HepG2 (cell line): ENCODE results near the gene TFF2. TPM values are rescaled to one million over a fixed set of nuclear protein-coding genes. Genes with fewer than 3 reads are reported as not detected.

ENCODE experiments used
- ATAC-seq: fragments of 200-7000 bp; cut with Tn5 transposase; 3 replicates; pipeline ENCODE4 v1.9.1; 2020; ENCODE audit warnings: mild to moderate bottlenecking, moderate library complexity
- BruUV-seq: library from RNA; stranded (reverse); fragments of 400-500 nt; replicated peaks from 2 replicates; lab custom pipeline; 2021; lab: Mats Ljungman, UMichigan
- CTCF ChIA-PET: fragments of 300-600 bp; formaldehyde crosslinking; extraction: SDS; loops from one replicate; lab custom pipeline; 2021; ENCODE audit warnings: low total read pairs, inconsistent platforms, low intra/inter-chr PET ratio; lab: Yijun Ruan, JAX
- POLR2A ChIA-PET: fragments of 350-600 bp; sonication (Branson Sonifier 250); formaldehyde crosslinking; loops from one replicate; lab custom pipeline; 2020; ENCODE audit warnings: antibody characterized with exemption, inconsistent platforms; lab: Yijun Ruan, JAX
- DNase-seq: peaks from one replicate; pipeline ENCODE4 v3.0.0-alpha.2; 2015; ENCODE audit warnings: low spot score
- FAIRE-seq: peaks from 3 replicates; lab custom pipeline; 2011; peaks lifted over from hg19 to GRCh38; lab: Jason Lieb, UNC
- H2AFZ ChIP-seq: one replicate; pipeline ENCODE4 v1.6.1; 2011; ENCODE audit warnings: low read length, inconsistent platforms
- H3K27ac ChIP-seq: fragments of 300-600 bp; 3 replicates; pipeline ENCODE4 v1.8.0; 2011; ENCODE audit warnings: mixed run types, mild to moderate bottlenecking, mixed read lengths, low read length, inconsistent platforms; ENCODE audit not compliant: insufficient read depth; ENCODE audit errors: extremely low read length
- H3K27me3 ChIP-seq, 2 experiments: fragments of 200-600 bp in 1 of 2; 2 replicates in 1 of 2; 3 replicates in 1 of 2; pipeline versions ENCODE4 v1.6.0 to v1.8.0; 2011; ENCODE audit warnings: low read length in 2 of 2, mild to moderate bottlenecking in 2 of 2, moderate library complexity in 2 of 2, inconsistent platforms in 1 of 2; ENCODE audit not compliant: insufficient read depth in 2 of 2, control insufficient read depth in 1 of 2
- H3K36me3 ChIP-seq, 2 experiments: fragments of 200-600 bp in 1 of 2; replicated peaks in 1 of 2; 2 replicates in 1 of 2; 3 replicates in 1 of 2; pipeline versions ENCODE4 v1.5.1 to v1.8.0; 2011; ENCODE audit warnings: low read length in 2 of 2, inconsistent platforms in 1 of 2; ENCODE audit not compliant: insufficient read depth in 2 of 2, control insufficient read depth in 1 of 2
- H3K4me1 ChIP-seq: 2 replicates; pipeline ENCODE4 v1.5.1; 2012; ENCODE audit warnings: low read length, inconsistent platforms; ENCODE audit not compliant: insufficient read depth
- H3K4me2 ChIP-seq: 2 replicates; pipeline ENCODE4 v1.6.0; 2011; ENCODE audit warnings: low read depth, low read length, inconsistent platforms
- H3K4me3 ChIP-seq, 3 experiments: fragments of 200-600 bp in 1 of 3; sonication (generic), shearing (Covaris generic) in 1 of 3; replicated peaks in 1 of 3; 2 replicates each; pipeline ENCODE4 v1.5.1; 2011 to 2016; ENCODE audit warnings: low read length in 3 of 3, inconsistent platforms in 2 of 3, low read depth in 2 of 3, mild to moderate bottlenecking in 2 of 3, control low read depth in 1 of 3, mixed read lengths in 1 of 3; ENCODE audit not compliant: insufficient read depth in 1 of 3
- H3K79me2 ChIP-seq: one replicate; pipeline ENCODE4 v1.6.1; 2011; ENCODE audit warnings: low read length, inconsistent platforms; ENCODE audit not compliant: insufficient read depth
- H3K9ac ChIP-seq: 2 replicates; pipeline ENCODE4 v1.6.0; 2011; ENCODE audit warnings: mild to moderate bottlenecking, low read depth, low read length, inconsistent platforms; ENCODE audit not compliant: insufficient read depth
- H3K9me3 ChIP-seq: 2 replicates; pipeline ENCODE4 v1.5.1; 2012; ENCODE audit warnings: mild to moderate bottlenecking, low read length
- H4K20me1 ChIP-seq: 2 replicates; pipeline ENCODE4 v1.6.0; 2011; ENCODE audit warnings: inconsistent platforms, mild to moderate bottlenecking, low read length, moderate library complexity; ENCODE audit not compliant: insufficient read depth
- HNRNPL ChIP-seq: fragments of 200-400 bp; formaldehyde crosslinking; IDR thresholded peaks from 2 replicates; pipeline ENCODE4 v1.6.1; 2017; ENCODE audit warnings: mild to moderate bottlenecking, low read depth, low read length
- NAIF1 ChIP-seq: sonication (generic); formaldehyde crosslinking; IDR thresholded peaks from 2 replicates; pipeline ENCODE4 v1.5.0; 2020; ENCODE audit warnings: mild to moderate bottlenecking, missing genetic modification reagents, borderline replicate concordance
- NFRKB ChIP-seq: fragments of 450-650 bp; IDR thresholded peaks from 2 replicates; pipeline ENCODE4 v1.6.1; 2017
- YEATS4 ChIP-seq: sonication (generic); formaldehyde crosslinking; IDR thresholded peaks from 2 replicates; pipeline ENCODE4 v1.4.0; 2020; ENCODE audit warnings: missing genetic modification reagents, borderline replicate concordance
- ZNF235 ChIP-seq: sonication (generic); formaldehyde crosslinking; IDR thresholded peaks from 2 replicates; pipeline ENCODE4 v1.8.1; 2023; ENCODE audit warnings: mild to moderate bottlenecking, missing genetic modification reagents, borderline replicate concordance
- ZNF652 ChIP-seq: IDR thresholded peaks from 2 replicates; pipeline ENCODE4 v1.6.1; 2016; ENCODE audit warnings: low read depth, borderline replicate concordance
- WGBS: methylation state at CpG from one replicate; pipeline ENCODE4 v1.1.6; 2017; ENCODE audit warnings: low lambda C conversion rate; 5-methylcytosine and 5-hydroxymethylcytosine counted together
- in situ Hi-C: cut with HindIII; loops from 2 replicates; pipeline ENCODE4 v1.10.0; 2017; ENCODE audit warnings: low pct_unique_long_range_greater_than_20kb; ENCODE audit not compliant: extremely low pct_ligation_motif_present
- intact Hi-C: fragments of 100-400 bp; cut with micrococcal nuclease; formaldehyde crosslinking; loops from one replicate; pipeline ENCODE4 v1.10.0; 2022; ENCODE audit not compliant: unreplicated experiment
- polyA plus RNA-seq, 8 experiments: library from polyadenylated mRNA; depleted of rRNA in 3 of 8; stranded (reverse) in 7 of 8; unstranded in 1 of 8; fragments of >200 nt; fragmentation: Illumina TruSeq in 4 of 8; extraction: Trizol in 4 of 8; gene quantifications; 2 replicates each; pipeline versions ENCODE4 v1.2.1 to v1.2.3, GENCODE V29; 2011 to 2016; ENCODE audit warnings: low read depth in 4 of 8, missing spikeins in 1 of 8, mixed read lengths in 1 of 8; ENCODE audit not compliant: insufficient read depth in 1 of 8
- total RNA-seq, 5 experiments: library from RNA; depleted of rRNA; stranded (reverse); fragments of >200 nt; fragmentation: Illumina TruSeq; extraction: Trizol; gene quantifications; 2 replicates each; pipeline ENCODE4 v1.2.3, GENCODE V29; 2016; ENCODE audit warnings: low read depth in 1 of 5
- TF ChIP-seq, protein P1 (sequence below): sonication (generic); formaldehyde crosslinking; IDR thresholded peaks from 2 replicates; pipeline ENCODE4 v1.4.0; 2020; ENCODE audit warnings: missing genetic modification reagents, borderline replicate concordance
- TF ChIP-seq, protein P2 (sequence below): sonication (generic); formaldehyde crosslinking; conservative IDR thresholded peaks from 2 replicates; pipeline ENCODE4 v1.8.1; 2023; ENCODE audit warnings: missing genetic modification reagents
- TF ChIP-seq, protein P3 (sequence below): sonication (generic); formaldehyde crosslinking; IDR thresholded peaks from 2 replicates; pipeline ENCODE4 v1.4.0; 2020; ENCODE audit warnings: mild to moderate bottlenecking, missing genetic modification reagents

The TFF2 gene
- total and polyA plus RNA-seq, 2 of the 13 experiments (the other 11 are each of a cell fraction or from before 2014, with no cell fraction given): 1.5 TPM; not detected in 1

DNA sequence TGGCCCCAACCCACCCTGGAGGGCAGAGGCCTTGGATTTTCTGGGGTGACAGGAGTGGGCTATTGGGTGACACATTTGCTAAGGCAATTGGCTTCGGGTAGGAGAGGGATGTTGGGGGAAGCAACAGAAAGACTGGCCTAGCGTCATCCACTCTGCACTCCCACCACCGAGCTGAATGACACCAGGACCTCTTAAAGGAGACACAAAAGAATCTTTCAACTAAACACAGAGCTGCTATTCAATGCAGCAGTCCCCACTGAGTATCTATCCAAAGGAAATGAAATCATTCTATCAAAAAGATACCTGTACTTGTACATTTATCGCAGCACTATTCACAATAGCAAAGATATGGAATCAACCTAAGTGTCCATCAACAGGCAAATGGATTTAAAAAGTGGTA lies 6.2 kb downstream of the TFF2 start (continued):
- TF ChIP-seq, protein P1, sequence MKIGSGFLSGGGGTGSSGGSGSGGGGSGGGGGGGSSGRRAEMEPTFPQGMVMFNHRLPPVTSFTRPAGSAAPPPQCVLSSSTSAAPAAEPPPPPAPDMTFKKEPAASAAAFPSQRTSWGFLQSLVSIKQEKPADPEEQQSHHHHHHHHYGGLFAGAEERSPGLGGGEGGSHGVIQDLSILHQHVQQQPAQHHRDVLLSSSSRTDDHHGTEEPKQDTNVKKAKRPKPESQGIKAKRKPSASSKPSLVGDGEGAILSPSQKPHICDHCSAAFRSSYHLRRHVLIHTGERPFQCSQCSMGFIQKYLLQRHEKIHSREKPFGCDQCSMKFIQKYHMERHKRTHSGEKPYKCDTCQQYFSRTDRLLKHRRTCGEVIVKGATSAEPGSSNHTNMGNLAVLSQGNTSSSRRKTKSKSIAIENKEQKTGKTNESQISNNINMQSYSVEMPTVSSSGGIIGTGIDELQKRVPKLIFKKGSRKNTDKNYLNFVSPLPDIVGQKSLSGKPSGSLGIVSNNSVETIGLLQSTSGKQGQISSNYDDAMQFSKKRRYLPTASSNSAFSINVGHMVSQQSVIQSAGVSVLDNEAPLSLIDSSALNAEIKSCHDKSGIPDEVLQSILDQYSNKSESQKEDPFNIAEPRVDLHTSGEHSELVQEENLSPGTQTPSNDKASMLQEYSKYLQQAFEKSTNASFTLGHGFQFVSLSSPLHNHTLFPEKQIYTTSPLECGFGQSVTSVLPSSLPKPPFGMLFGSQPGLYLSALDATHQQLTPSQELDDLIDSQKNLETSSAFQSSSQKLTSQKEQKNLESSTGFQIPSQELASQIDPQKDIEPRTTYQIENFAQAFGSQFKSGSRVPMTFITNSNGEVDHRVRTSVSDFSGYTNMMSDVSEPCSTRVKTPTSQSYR (CRISPR knock-in tag): no peak

DNA sequence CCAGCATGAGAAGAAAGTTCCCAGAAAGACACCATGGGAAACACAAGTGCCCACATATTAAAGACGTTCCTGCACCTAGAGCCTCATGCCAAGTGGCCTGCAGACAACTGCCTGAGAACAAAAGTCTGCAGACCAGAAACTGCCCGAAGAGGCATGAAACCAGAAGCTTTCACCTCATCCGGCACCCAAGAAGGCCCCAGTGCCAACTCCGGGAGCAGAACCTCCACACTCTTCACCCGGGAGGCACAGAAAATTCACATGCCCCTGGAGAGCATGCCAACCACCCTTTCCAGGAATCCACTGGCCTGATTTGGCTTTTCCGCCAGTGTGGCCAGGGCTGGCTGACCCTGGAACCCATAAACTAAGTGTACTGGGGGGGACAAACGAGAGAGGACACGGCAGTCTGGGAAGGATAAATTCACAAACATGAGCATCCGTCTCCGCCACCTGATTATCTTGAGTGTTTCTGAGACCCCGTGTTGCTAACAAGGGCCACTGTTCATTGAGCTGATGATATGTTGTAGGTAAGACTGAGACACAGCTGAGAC lies 6.8 kb downstream of the TFF2 start:
- in situ Hi-C loops: no loop called here
- ATAC-seq: no peak
- no TSS peak for BruUV-seq
- Histone ChIP-seq H3K4me1 (no peaks in the 10 kb centered on the region), H3K9me3 (no peaks in the 10 kb centered on the region), H3K9ac (no peak overlapping the region), H3K27ac (no peak overlapping the region), H3K27me3 (peaks cover 0 to 6% of the 10 kb centered on the region in 2 experiments; a peak in 2 of 5 replicates), H2AFZ (no peak overlapping the region), H3K79me2 (no peaks in the 10 kb centered on the region), H3K4me3 (no peak overlapping the region), H4K20me1 (no peaks in the 10 kb centered on the region), H3K4me2 (no peak overlapping the region), H3K36me3 (no peaks in the 10 kb centered on the region)
- WGBS: 59% methylated on average over 7 of the region's 11 CpGs
- POLR2A ChIA-PET: no interaction called here
- CTCF ChIA-PET: no interaction called here
- no peak for DNase-seq
- no peak for FAIRE-seq
- intact Hi-C loops: no loop called here
- TF ChIP-seq, protein P2, sequence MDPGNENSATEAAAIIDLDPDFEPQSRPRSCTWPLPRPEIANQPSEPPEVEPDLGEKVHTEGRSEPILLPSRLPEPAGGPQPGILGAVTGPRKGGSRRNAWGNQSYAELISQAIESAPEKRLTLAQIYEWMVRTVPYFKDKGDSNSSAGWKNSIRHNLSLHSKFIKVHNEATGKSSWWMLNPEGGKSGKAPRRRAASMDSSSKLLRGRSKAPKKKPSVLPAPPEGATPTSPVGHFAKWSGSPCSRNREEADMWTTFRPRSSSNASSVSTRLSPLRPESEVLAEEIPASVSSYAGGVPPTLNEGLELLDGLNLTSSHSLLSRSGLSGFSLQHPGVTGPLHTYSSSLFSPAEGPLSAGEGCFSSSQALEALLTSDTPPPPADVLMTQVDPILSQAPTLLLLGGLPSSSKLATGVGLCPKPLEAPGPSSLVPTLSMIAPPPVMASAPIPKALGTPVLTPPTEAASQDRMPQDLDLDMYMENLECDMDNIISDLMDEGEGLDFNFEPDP (CRISPR knock-in tag): no peak
- TF ChIP-seq NFRKB (no peak), NAIF1 (CRISPR knock-in tag) (no peak), ZNF235 (CRISPR knock-in tag) (no peak), HNRNPL (no peak), ZNF652 (CRISPR knock-in tag) (no peak), YEATS4 (CRISPR knock-in tag) (no peak)
- TF ChIP-seq, protein P3, sequence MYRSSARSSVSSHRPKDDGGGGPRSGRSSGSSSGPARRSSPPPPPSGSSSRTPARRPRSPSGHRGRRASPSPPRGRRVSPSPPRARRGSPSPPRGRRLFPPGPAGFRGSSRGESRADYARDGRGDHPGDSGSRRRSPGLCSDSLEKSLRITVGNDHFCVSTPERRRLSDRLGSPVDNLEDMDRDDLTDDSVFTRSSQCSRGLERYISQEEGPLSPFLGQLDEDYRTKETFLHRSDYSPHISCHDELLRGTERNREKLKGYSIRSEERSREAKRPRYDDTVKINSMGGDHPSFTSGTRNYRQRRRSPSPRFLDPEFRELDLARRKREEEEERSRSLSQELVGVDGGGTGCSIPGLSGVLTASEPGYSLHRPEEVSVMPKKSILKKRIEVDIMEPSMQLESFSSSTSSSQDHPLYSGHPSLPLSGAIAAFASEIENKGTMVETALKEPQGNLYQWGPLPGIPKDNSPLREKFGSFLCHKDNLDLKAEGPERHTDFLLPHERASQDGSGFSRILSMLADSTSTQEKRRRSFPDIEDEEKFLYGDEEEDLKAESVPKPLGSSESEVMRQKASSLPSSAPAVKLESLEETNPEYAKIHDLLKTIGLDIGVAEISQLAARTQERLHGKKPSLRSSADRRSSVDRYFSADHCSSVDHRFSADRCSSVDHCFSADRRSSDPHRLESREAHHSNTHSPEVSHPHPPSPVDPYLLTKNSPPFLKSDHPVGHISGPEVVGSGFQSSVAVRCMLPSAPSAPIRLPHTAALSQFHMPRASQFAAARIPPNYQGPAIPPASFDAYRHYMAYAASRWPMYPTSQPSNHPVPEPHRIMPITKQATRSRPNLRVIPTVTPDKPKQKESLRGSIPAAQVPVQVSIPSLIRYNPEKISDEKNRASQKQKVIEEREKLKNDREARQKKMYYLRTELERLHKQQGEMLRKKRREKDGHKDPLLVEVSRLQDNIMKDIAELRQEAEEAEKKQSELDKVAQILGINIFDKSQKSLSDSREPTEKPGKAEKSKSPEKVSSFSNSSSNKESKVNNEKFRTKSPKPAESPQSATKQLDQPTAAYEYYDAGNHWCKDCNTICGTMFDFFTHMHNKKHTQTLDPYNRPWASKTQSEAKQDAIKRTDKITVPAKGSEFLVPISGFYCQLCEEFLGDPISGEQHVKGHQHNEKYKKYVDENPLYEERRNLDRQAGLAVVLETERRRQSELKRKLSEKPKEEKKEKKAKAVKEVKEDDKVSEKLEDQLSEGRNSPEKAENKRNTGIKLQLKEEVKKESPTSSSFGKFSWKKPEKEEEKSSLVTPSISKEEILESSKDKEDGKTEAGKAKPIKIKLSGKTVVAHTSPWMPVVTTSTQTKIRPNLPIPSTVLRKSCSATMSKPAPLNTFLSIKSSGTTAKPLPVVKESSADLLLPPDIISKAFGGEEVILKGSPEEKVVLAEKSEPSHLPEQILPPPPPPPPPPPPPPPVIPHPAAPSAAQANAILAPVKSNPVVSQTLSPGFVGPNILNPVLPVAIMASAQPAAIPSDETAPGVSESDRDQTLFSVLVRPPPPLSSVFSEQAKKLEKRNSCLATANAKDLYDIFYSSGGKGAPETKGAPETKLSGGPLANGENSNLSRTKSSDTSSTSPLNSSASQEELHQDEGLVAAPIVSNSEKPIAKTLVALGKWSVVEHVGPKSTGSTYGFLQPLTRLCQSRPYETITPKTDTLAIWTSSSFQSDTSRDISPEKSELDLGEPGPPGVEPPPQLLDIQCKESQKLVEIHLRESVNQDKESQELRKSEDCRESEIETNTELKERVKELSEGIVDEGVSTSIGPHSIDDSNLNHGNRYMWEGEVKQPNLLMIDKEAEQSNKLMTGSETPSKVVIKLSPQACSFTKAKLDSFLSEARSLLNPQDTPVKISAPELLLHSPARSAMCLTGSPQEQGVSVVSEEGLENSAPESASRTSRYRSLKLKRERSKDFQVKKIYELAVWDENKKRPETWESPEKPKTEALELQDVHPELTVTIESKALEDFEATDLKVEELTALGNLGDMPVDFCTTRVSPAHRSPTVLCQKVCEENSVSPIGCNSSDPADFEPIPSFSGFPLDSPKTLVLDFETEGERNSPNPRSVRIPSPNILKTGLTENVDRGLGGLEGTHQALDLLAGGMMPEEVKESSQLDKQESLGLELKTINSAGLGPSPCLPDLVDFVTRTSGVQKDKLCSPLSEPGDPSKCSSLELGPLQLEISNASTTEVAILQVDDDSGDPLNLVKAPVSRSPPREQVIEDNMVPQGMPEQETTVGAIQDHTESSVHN (CRISPR knock-in tag): no peak
